SU-DHL-6 (cell line): ENCODE results near the gene URAD.

Experiments
- EZH2phosphoT487 ChIP-seq: fragments of 200-600 bp; sonication (generic), shearing (Covaris generic); conservative IDR thresholded peaks from 2 replicates; pipeline ENCODE4 v1.6.1; 2018; ENCODE audit warnings: mild to moderate bottlenecking, antibody characterized with exemption, low read length, moderate library complexity, mixed read lengths
- TF ChIP-seq, protein P1 (sequence below): fragments of 200-600 bp; sonication (generic); IDR thresholded peaks from one replicate; pipeline ENCODE4 v1.5.1; 2017; ENCODE audit warnings: antibody characterized with exemption, mild to moderate bottlenecking, low read length, moderate library complexity; ENCODE audit not compliant: insufficient read depth, poor library complexity, severe bottlenecking

DNA sequence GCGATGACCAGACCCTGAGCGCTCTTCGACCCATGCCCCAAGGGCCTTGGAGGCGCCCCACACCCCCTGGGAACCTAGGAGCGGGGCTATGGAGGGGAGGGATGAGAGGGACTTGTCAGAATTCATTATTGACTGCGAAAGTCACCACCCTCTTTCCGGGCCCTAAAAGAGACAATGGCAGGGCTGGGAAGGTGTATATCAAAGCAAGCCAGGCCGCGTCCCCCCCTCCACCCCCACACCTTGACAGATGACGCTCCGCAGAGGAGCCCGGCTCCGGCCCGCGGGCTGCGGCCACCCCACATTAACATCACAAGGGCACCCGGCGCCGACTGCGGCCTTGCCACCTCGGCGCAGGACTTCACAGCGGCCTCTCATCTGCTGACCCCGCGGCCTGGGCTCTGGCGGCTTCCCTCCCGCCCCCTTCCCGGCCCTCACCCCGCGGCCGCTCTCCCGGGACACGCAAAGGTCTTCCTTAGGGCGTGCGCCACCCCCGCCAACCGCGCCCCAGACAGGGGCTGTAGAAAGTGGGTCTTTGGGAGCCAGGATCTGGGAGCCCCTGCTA, 21.8 kb downstream of the URAD start:
- no peak for TF ChIP-seq EZH2phosphoT487
- TF ChIP-seq, protein P1, sequence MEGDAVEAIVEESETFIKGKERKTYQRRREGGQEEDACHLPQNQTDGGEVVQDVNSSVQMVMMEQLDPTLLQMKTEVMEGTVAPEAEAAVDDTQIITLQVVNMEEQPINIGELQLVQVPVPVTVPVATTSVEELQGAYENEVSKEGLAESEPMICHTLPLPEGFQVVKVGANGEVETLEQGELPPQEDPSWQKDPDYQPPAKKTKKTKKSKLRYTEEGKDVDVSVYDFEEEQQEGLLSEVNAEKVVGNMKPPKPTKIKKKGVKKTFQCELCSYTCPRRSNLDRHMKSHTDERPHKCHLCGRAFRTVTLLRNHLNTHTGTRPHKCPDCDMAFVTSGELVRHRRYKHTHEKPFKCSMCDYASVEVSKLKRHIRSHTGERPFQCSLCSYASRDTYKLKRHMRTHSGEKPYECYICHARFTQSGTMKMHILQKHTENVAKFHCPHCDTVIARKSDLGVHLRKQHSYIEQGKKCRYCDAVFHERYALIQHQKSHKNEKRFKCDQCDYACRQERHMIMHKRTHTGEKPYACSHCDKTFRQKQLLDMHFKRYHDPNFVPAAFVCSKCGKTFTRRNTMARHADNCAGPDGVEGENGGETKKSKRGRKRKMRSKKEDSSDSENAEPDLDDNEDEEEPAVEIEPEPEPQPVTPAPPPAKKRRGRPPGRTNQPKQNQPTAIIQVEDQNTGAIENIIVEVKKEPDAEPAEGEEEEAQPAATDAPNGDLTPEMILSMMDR: no peak
